ENCODE measurements around the gene IFITM2.

- TF ChIP-seq CTCF (conservative IDR thresholded peaks at IDR 0.05; ENCODE audit: low read depth, low read length) (no peak), POLR2A (IDR thresholded peaks at IDR 0.05; ENCODE audit: low read depth, low read length) (no peak), MAZ (IDR thresholded peaks at IDR 0.05; ENCODE audit: borderline replicate concordance, low read depth, low read length) (no peak), RCOR1 (IDR thresholded peaks at IDR 0.05; ENCODE audit: insufficient replicate concordance, low read length) (no peak), RAD21 (IDR thresholded peaks at IDR 0.05; ENCODE audit: low read length) (no peak), ELK1 (IDR thresholded peaks at IDR 0.05; ENCODE audit: borderline replicate concordance, low read depth, low read length) (no peak), RFX5 (IDR thresholded peaks at IDR 0.05; ENCODE audit: low read depth, low read length) (no peak), CHD1 (IDR thresholded peaks at IDR 0.05; ENCODE audit: low read depth, low read length) (no peak), MAFK (IDR thresholded peaks at IDR 0.05; ENCODE audit: low read depth, low read length) (no peak), USF2 (IDR thresholded peaks at IDR 0.05; ENCODE audit: low read depth, low read length) (no peak), MXI1 (IDR thresholded peaks at IDR 0.05; ENCODE audit: borderline replicate concordance, low read depth, low read length) (no peak), BHLHE40 (IDR thresholded peaks at IDR 0.05; ENCODE audit: low read depth, low read length) (no peak)
These were observed 3.5 kb upstream of the IFITM2 start for GRCh38 chr11:304061-304506.

All from IMR-90 (cell line).